ENCODE data around the gene SEPTIN11.
"Not testable (repeated sequence)": the region's sequence is repeated elsewhere in the genome, so short reads cannot be mapped to it uniquely, and the experiment has no call there.

The SEPTIN11 gene

DNA sequence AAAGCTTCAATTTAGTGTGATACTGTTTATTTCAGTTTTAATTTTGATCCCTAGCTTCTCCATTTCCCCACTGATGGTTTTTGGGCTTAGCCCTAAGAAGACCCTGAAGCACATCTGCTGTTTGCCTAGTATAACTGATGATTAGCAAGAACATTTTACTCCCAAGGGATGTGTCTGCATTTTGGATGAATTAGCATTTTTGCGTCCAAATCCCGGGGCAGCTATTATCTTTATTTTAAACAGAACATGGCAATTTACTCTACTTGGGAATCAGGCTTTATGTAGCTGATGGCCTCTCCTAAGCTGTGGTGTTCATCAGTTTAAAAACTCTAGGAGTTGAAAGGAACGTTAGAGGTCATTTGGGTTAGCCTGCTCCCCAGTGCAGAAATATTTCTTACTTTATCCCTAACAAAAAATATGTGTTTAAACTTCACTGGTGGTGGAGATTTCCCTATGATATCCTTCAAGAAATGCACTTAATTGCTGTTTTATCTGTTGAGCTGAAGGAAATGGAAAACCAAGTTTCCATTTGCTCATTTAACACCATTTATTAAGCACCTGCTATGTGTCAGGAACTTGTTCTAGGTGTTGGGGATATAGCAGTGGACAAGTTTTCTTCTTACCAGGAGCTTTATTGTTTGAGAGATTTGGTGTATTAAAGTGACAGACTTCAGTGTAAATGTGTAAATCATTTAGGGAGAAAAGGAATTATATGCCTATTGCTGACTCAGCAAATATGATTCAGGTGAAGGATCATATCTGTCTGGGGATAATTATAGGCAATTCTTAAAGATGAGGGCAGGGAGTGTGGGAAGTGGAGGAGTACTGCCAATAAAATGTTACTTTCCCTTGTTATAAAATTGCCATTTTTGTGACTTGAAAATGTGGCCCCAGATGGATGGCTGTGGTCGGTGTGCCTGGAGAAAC is 3.4 kb downstream of the SEPTIN11 start:
- DNase-seq = no peak

DNA sequence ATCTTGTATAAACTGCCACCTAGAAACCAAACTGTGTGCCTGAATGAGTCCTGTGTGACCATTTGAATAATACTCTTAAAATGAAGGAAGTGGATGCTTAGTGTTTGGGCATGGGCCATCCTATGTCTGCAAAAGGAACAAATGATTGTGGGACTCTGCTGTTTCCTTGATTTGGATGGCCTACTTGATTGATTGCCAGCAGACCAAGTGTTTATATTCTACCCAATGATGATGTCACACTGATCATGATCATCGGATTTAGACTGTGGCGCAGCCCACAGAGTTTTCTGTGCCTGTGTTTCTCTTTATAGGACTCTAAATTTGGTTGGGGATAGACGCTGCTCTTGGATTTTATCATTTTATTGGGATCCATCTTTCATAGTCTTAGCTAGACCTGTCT is 4.4 kb downstream of the SEPTIN11 start:
- DNase-seq = no peak

DNA sequence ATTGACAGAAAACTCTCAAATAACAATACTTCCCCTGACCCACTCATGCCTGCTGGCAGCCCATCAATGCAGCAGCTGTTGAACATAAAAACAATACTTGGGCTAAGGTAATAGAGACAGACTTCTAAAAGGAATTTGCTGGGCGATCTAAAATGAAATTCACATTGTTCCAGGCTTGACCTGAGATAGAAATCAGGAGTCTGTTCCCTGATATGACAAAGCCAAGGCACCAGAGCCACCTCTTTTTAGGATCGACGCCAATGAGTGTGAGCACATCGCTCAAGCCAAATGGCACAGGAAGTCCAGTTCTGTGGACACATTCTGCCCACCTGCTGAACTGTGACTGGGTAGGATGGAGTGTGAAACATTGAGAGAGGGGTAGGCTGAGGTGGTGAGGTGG is 4.9 kb downstream of the SEPTIN11 start:
- peak; percentile 11 for DNase-seq

DNA sequence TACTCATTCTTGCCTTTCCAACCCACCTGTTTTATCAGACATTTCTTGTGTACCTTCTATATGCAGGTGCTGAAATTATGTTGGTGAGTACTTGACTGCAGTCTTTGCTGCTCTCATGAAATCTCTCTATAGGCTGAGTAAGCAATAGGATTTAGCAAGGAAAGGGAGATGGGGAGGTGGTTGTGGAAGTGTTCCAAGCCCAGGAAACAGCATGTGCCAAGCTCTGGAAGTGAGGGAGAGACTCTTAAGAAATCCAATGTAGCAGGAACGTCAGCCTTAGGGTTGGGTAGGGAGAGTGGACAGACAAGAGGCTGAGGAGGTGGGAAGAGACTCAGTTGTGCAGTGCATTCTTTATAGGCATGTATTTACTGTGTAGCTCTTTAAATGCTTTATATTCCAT is 5.6 kb downstream of the SEPTIN11 start:
- DNase-seq = no peak

DNA sequence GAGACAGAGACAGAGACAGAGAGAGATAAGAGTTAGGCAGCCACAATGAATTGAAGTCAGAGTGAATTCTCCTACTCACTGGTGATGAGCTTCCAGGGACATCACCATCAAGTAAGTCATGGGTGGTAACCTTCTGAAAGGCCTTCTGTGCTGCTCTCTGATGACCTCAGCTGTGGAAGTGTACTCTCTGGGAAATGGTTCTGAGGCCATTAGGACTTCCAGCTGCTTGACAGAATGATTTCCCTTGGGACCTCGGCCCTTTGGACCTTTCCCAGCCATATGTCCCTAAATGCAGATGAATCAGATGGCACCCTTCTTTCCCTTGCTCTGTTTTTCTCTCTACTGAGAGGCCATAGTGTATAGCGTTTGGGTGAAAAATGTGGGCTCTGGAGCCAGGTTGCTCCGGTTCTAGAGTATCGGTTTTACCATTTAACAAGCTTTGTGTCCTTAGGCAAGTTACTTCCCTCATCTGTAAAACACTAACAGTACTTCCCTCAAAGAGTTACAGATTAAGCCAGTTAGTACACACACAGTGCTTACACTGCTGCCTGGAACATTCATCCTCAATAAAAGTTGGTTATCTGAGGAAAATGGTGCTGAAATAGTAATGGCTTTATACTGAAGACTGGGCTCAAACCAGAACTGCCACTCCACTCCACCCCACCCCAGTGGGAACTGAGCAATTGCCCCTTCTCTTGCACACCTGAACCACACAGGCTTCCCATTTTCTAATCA is 7.6 kb downstream of the SEPTIN11 start:
- DNase-seq = no peak

DNA sequence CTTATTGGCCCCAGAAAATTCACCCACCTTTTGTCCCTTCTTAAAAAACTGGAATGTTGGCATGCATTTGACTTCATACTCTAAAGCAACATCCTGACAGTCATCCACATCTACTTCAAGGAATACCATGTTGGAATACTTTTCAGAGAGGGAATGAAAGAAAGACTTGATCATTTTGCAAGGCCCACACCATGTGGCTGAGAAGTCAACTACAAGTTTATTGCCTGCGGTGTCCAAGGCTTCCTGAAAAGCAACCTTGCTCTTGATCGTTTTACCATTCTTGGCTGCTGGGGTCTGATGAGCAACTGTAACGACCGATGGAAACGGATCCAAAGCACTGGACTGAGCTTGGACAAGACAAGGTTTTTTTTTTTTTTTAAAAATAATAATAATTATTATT is 9.3 kb downstream of the SEPTIN11 start:
- no peak for DNase-seq

DNA sequence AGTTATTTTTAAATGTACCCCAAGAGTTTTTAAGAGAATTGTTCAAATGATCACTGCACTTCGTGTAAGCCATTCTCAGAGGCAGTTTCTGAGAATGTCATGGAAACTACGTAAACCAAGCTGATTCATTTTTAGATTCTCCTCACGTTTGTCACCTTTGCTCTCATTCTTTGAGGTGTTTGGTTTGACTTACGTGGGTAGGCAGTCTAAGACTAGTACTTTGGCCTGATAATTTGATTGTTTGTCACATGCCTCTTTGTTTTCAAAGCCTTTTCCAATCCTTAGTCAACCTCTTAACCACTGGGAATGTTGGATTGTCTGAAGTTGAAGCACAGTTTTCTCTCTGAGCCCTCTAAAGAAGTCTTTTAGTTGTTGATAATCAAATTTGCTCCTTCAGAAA is 10.5 kb downstream of the SEPTIN11 start:
- DNase-seq = no peak

DNA sequence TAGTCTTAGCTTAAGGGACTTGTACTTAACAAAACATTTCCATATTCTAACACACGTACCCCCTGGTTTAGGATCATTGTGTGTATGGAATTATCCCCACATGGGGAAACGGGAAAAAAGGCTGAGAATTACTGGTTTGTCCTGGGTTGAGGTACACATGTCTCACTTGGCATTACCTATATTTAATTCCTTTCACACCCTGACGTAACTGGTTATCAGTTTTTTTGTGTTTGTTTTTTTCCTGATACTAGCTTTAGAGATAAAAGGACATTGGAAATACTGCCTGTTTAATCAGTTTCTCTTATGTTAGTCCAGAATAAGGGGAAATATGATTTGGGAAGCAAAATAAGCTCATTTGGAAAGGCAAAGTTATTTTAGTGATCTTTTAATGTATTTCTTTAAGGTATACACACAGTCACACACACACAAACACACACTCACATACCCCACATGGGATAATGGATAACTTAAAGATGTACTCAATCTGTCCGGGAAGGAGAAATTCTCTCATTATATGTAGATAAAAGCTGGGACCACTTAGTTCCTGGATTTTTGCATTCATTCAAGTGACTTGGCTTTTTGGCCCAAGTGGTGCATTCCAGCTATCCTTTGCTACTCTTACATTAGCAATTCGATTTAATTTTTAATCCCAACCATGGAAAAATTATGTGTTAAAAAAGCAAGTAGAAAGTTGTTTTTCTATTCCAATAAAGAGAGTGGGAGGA is 13.0 kb downstream of the SEPTIN11 start:
- no peak for DNase-seq

DNA sequence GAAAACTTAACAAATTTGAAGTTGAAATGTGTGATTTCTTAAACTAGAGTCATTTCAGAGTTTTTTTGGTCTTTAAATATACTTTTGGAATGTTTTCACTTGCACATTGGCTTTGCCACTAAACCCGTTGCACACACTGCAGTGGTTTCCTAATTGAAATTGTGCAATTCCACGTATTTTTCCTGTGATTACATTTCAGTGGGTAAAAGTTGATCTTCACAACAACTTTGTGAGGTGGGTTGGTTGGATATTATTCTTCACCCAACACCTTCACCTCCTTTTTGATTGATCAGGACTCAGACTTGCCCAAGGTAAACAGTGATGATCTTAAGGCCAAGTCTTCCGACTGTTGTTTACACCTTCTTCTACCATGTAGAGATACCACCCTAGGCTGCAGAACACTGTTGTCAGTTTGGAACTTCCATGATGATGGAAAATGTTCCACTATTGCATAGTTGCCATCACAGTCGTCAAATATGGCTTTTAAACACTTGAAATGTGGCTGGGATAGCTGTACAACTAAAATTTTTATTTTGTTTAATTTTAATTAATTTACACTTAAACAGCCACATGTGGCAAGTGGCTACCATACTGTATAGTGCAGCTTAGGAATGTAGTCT is 13.7 kb downstream of the SEPTIN11 start:
- no peak for DNase-seq

DNA sequence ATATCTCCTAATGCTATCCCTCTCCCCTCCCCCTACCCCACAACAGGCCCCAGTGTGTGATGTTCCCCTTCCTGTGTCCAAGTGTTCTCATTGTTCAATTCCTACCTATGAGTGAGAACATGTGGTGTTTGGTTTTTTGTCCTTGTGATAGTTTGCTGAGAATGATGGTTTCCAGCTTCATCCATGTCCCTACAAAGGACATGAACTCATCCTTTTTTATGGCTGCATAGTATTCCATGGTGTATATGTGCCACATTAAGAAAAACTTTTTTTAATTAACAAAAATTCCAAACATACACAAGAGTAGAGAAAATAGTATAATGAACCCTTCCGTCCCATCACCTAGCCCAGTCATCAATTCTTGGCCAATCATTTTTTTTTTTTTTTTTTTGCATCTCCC is 14.4 kb downstream of the SEPTIN11 start:
- DNase-seq = not testable (repeated sequence)

DNA sequence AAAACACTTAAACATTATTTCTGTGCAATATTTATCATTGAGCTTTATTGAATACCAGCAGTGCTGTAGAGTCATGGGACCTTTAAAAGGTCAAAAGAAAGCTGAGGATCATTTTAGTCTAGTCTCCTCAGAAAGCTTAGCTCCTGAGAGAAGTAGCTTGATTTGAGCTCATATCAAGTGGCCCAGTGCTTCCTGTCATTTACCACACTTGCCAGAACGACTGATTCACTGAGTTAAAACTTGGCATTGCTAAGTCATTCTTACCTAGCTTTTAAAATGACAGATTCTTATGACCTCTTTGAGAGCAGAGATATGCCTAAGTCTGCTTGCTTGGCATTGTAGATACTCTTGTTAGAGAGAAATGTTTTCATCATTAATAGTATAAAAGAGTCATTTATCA is 15.2 kb downstream of the SEPTIN11 start:
- DNase-seq = no peak

DNA sequence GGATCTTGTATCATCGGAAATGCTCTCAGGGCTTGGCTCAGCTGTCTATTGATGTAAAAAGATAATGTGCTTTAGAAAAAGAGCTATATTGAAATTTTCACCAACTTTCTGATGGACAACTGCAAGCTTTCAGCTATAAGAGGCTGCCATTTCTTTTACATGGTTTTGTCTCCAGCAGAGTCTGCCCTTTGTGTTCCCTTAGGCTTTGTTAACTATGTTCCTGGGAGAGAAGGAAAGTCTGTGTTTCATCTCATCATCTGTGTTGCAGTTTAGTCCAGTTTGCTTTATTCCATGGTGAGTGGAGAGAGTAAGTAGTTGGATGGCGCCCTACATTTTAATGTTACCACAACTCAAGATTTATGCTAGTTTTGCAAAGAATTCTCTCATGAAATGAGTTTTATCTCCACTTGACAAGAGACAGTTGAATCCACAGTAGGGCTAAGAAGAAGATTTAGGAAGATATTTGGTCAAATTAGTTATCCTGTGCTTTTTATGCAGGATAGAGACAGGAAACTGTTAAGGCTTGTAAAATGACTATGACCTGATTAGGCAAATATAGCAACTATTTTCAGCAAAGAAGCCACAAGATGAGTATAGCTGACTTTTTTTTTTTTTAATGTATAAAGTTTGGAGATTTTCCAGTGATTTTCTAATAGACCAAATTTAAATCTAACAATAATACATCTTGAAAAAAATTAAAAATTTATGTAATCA is 16.5 kb downstream of the SEPTIN11 start:
- DNase-seq = no peak

DNA sequence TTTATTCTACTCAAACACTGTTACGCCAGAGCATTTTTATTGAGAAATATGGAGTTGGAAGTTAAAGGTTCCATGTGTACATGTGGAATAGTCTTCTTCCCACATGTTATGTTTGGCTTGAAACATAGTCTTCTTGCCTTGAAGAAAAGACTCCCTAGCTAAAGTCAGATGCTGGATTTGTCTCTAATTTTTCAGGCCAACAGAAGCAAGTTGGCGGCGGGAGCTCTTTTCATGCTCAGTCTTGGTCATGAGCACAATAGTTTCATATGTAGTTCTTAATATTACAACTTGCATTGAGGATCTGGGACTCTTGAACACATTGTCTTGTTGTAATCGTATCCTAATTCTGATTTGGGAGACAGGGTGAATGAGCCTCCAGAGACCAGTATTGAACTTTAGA is 19.4 kb downstream of the SEPTIN11 start:
- no peak for DNase-seq

DNA sequence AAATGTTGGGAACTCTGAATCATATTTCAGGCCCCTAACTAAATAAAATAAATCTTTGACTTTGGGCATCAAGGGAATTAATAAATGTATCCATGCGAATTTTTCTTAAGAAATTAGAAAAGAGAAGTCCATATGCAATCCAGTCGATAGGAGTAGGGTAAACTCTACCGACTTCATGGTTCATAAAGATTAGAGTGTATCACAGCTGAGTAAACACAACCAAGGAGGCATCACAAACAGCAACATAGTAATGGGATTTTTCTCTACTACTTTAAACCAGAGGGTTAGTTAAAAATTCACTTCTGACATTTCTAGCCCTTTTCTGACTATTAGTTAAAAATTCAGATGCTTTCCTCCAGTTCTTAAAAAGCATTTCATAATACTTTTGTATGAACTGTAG is 19.9 kb downstream of the SEPTIN11 start:
- no peak for DNase-seq

DNA sequence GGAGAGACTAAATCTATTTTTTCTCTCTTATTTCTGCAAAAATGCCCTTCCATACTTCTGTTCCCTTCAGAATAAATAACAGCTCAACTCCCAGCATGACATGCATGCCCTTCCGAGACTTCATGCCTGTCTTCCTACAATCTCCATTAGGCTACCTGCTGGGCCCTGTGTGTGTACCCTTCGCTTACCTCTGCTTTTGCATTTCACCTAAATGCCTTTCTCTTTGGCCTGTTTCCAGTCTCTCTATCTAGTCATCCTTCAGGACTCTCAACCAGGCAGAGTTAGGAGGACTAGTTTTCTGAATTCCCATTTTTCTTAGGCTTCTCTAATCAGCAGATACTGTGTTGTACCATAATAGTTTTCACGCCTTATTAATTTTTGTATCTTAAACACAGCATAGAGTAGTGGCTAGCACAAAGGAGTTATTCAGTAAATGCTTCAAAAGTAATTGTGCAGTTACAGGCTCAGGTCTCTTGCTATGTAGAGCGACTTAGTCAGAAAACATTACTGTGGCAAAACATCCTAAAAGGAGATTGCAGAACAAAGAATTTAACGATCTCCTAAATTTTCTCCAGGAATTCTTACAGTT is 20.5 kb downstream of the SEPTIN11 start:
- peak; percentile 32 for DNase-seq

DNA sequence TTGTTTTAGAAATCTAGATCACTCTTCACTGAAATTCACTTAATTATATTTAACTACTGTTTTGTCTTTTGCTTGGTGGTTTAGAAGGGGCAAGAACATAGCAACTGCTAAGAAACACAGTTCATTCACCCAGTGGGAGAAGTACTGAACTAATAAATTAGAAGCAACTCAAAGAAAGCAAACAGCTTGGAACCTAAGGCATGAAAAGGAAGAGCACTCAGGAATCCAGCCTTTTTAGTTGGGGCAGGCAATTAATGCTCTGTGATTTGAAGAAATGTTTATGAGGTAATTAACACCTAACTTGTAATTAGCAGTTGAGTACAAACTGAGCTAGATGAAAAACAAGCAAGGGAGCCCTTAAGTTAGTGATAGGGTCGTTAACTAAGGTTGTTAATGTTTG is 22.8 kb downstream of the SEPTIN11 start:
- DNase-seq = no peak

DNA sequence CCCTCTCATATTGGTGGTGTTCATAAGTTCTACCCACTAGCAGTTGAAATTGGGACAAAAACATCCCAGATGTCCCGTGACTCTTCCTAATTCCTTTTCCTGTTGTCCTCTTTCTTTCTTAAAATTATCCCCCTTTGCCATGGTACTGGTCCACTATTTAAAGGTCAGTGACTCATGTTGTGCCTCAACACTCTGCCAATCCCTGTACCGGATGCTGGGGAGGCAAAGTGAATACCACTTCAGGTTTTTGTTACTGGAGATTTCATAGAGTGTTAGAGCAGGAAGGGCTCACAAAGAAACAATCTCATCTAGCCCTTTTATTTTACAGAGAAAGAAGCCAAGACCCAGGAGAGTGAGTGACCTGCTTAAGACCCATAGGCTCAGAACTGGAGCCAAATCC is 24.6 kb downstream of the SEPTIN11 start:
- DNase-seq = no peak

DNA sequence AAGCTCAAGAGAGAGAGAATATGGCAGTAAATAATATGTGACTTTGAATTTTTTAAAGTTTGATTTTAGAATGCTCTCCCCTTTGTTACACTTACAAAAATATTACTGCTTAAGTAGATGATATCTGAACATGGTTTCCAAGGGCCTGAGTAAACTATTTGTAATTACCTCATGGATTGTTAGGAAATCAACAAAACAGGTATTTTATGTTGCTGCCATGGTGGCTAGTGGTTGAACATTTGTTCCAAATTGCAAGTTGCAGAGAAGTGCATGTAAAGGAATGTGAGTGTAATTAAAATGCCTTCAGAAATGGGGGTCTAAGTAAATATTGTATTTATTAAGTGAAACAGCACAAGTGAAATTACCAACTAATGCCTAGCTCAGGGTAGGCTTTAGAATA is 27.6 kb downstream of the SEPTIN11 start:
- DNase-seq = no peak

DNA sequence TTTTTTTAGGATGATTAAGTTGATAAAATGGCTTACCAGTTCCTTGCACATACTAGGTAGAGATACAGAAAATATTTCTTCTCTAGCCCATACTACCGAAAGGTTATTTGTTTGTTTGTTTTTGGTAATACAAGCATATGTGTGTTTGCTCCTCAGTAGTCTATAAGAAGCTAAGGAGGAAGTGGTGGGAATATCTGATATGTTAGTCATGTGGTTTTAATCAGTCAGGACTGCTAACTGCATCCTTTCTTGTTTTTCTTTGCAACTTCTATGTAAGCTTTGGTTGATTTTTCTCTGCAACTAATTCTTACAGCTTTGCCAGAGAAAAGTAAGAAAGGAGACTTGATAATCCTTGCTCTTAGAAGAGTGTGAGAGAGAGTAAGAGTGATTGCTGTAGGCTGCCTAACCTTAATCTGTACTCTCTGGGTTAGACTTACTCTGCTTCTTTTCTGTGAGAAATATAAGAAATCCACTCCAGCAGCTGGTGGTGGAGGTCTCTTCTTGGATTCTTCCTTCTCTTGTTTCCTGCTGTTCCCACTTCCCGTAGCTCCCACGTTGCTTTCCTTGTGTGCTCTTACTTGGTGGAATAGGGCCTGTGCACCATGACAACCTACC is 28.3 kb downstream of the SEPTIN11 start:
- no peak for DNase-seq

DNA sequence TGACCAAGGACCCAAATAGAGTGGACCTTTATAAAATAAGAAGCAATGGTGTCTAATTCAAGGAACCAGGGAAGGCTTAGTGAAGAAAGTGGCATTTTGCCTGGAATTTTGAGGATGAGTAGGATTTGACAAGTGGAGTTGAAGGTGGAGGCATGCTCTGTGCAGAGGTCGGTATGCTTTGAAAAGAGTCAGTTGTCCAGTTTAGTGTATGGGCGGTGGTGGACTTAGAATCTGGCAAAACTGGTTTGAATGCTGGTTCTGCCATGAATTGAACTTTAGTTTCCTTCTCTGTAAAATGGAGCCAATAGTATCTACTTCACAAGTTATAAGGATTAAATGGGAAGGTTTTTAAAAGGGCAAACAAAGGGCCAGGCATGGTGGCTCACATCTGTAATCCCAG is 29.7 kb downstream of the SEPTIN11 start:
- DNase-seq = no peak

DNA sequence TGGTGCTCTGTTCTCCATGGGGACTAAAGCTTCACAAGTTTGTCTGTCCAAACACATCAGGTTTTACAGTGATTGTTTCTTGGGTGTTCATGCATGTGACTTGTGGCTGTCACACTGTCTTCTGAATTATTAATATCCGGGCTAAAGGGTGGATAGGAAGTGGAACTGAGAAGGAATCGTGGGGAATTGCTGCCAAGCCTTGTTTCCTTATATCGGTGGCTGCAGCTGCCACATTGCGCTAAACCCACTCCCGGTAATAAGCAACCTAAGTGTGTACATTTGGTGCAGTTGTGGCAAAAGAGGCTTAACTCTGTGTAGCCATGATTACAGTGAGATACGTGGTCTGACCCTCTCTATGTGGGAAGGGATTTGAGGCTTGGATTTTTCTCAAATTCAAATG is 30.7 kb downstream of the SEPTIN11 start:
- DNase-seq = no peak

DNA sequence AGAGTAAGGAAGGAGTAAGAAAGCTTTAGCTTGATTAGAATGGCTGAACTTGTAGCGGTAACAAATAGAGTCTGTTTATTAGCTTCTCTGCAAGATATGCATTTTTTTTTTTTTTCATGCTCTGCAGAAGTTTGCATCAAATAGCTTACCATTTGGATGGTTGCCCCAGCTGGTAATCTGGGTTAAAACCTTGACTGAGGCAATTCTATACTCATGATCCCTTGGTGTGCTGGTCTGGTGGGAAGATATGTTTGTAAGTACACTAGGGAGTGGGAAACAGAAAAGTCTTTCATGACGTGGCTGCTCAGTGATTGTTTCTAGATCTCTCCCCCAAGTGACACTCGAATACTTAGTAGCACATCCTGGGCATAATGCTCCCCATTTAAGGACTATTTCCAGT is 32.1 kb downstream of the SEPTIN11 start:
- DNase-seq = no peak

All from NCI-H1092 treated with DMSO at 0.1 percent for 48 hours (cell line).